ENCODE results near the gene PRKCE.
"Not testable (repeated sequence)": the region's sequence is repeated elsewhere in the genome, so short reads cannot be mapped to it uniquely, and the experiment has no call there.

PRKCE gene

GRCh38 chr2:45699032-45699658 lies 47.7 kb downstream of the PRKCE start:
- DNase-seq (ENCODE audit: low read depth) = no peak

GRCh38 chr2:45700407-45701013 lies 49.0 kb downstream of the PRKCE start:
- DNase-seq (ENCODE audit: low read depth) = no peak

- no peak for DNase-seq (ENCODE audit: low read depth)
Observed at GRCh38 chr2:45705233-45705632, 53.8 kb downstream of the PRKCE start.

GRCh38 chr2:45706033-45706432 lies 54.6 kb downstream of the PRKCE start:
- DNase-seq (ENCODE audit: low read depth) = no peak

- no peak for DNase-seq (ENCODE audit: low read depth)
Observed at GRCh38 chr2:45707006-45707405, 55.5 kb downstream of the PRKCE start.

GRCh38 chr2:45707661-45708060 lies 56.2 kb downstream of the PRKCE start:
- no peak for DNase-seq (ENCODE audit: low read depth)

GRCh38 chr2:45708501-45708900 lies 57.0 kb downstream of the PRKCE start:
- DNase-seq (ENCODE audit: low read depth) = no peak

- DNase-seq (ENCODE audit: low read depth) = no peak
Observed at GRCh38 chr2:45709137-45709536, 57.7 kb downstream of the PRKCE start.

GRCh38 chr2:45710468-45710867 lies 59.0 kb downstream of the PRKCE start:
- no peak for DNase-seq (ENCODE audit: low read depth)

GRCh38 chr2:45711224-45711623 lies 59.7 kb downstream of the PRKCE start:
- DNase-seq (ENCODE audit: low read depth) = no peak

GRCh38 chr2:45712570-45712969 lies 61.1 kb downstream of the PRKCE start:
- DNase-seq (ENCODE audit: low read depth) = no peak

- DNase-seq (ENCODE audit: low read depth) = no peak
Observed at GRCh38 chr2:45713136-45713535, 61.7 kb downstream of the PRKCE start.

- no peak for DNase-seq (ENCODE audit: low read depth)
Observed at GRCh38 chr2:45713591-45713990, 62.1 kb downstream of the PRKCE start.

- DNase-seq (ENCODE audit: low read depth) = no peak
Observed at GRCh38 chr2:45714679-45715078, 63.2 kb downstream of the PRKCE start.

GRCh38 chr2:45715601-45716379 lies 64.3 kb downstream of the PRKCE start:
- DNase-seq (ENCODE audit: low read depth) = no peak

- DNase-seq (ENCODE audit: low read depth) = not testable (repeated sequence)
Observed at GRCh38 chr2:45716432-45716831, 65.0 kb downstream of the PRKCE start.

- DNase-seq (ENCODE audit: low read depth) = no peak
Observed at GRCh38 chr2:45716915-45717314, 65.4 kb downstream of the PRKCE start.

- no peak for DNase-seq (ENCODE audit: low read depth)
Observed at GRCh38 chr2:45720210-45720609, 68.7 kb downstream of the PRKCE start.

GRCh38 chr2:45721150-45721549 lies 69.7 kb downstream of the PRKCE start:
- no peak for DNase-seq (ENCODE audit: low read depth)

GRCh38 chr2:45722477-45722876 lies 71.0 kb downstream of the PRKCE start:
- DNase-seq (ENCODE audit: low read depth) = no peak

- DNase-seq (ENCODE audit: low read depth) = no peak
Observed at GRCh38 chr2:45723857-45724256, 72.4 kb downstream of the PRKCE start.

GRCh38 chr2:45724335-45724734 lies 72.9 kb downstream of the PRKCE start:
- no peak for DNase-seq (ENCODE audit: low read depth)

GRCh38 chr2:45725731-45726130 lies 74.3 kb downstream of the PRKCE start:
- no peak for DNase-seq (ENCODE audit: low read depth)

Measured in stimulated activated CD4-positive, alpha-beta T cell treated with anti-CD3 and anti-CD28 coated beads, Interleukin-2, amount 100 ng/mL, for 4 hours (primary cell).